Right atrium auricular region (tissue), 2 donors: ENCODE results near the gene UBE4B. TPM values are rescaled to one million over a fixed set of nuclear protein-coding genes. Genes with fewer than 3 reads are reported as not detected.

Experiments used
- DNase-seq: peaks from one replicate; pipeline ENCODE4 v3.0.0-alpha.2; 2019; ENCODE audit warnings: low spot score
- H3K27ac ChIP-seq, 2 donors: fragments of 200-600 bp; sonication (generic); 1 replicate in 1 of 2; 2 replicates in 1 of 2; pipeline ENCODE4 v1.5.1; 2016 to 2019
- H3K27me3 ChIP-seq, 2 donors: fragments of 200-600 bp; sonication (generic); one replicate each; pipeline versions ENCODE4 v1.5.1 to v1.6.0; 2017 to 2019
- H3K36me3 ChIP-seq: fragments of 200-600 bp; sonication (generic); one replicate; pipeline ENCODE4 v1.5.1; 2016
- H3K4me1 ChIP-seq, 2 donors: fragments of 200-600 bp; sonication (generic); one replicate each; pipeline versions ENCODE4 v1.5.1 to v1.6.0; 2017 to 2019
- H3K4me3 ChIP-seq, 2 donors: fragments of 200-600 bp; sonication (generic); 1 replicate in 1 of 2; 2 replicates in 1 of 2; pipeline ENCODE4 v1.5.1; 2017 to 2019; ENCODE audit warnings: mild to moderate bottlenecking in 1 of 2, moderate library complexity in 1 of 2
- H3K9me3 ChIP-seq, 2 donors: fragments of 200-600 bp; sonication (generic); one replicate each; pipeline ENCODE4 v1.5.1; 2019
- total RNA-seq, 2 donors: library from RNA; depleted of rRNA; stranded (reverse); fragments of >200 nt; gene quantifications; one replicate each; pipeline ENCODE4 v1.1.0, GENCODE V29; 2016
- TF ChIP-seq, protein P1 (sequence below), 2 donors: fragments of 200-600 bp; sonication (generic); IDR thresholded peaks; one replicate each; pipeline ENCODE4 v1.5.1; 2019; ENCODE audit warnings: antibody characterized with exemption in 2 of 2

Gene UBE4B
- total RNA-seq, 2 donors from 2014 or later = 50.2 to 71.3 TPM

DNA sequence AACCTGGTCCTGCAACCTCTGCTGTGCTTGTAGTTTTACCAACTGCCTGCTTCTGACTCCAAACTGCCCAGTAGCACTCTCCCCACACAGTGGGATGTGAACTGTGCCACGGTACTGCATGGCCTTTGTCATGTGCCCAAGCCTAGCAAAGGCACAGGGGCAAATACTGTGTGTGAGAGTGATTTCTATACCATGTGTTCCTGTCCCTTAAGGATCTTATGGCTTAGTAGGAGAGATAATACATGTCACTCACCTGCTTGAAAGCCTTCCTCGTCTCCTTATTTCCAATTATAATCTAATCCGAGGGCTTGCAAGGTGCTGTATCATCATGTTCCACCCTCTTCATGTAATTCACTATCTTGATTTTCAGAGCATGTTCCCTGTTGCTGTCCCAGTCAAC, 51.3 kb downstream of the UBE4B start:
- Histone ChIP-seq H3K36me3 (no peaks in the 10 kb centered on the region), H3K9me3 (no peaks in the 10 kb centered on the region), H3K27ac (no peak overlapping the region), H3K27me3 (no peaks in the 10 kb centered on the region), H3K4me1 (peaks cover 0 to 4% of the 10 kb centered on the region in 2 donors), H3K4me3 (no peak overlapping the region)
- no peak for DNase-seq
- TF ChIP-seq, protein P1, sequence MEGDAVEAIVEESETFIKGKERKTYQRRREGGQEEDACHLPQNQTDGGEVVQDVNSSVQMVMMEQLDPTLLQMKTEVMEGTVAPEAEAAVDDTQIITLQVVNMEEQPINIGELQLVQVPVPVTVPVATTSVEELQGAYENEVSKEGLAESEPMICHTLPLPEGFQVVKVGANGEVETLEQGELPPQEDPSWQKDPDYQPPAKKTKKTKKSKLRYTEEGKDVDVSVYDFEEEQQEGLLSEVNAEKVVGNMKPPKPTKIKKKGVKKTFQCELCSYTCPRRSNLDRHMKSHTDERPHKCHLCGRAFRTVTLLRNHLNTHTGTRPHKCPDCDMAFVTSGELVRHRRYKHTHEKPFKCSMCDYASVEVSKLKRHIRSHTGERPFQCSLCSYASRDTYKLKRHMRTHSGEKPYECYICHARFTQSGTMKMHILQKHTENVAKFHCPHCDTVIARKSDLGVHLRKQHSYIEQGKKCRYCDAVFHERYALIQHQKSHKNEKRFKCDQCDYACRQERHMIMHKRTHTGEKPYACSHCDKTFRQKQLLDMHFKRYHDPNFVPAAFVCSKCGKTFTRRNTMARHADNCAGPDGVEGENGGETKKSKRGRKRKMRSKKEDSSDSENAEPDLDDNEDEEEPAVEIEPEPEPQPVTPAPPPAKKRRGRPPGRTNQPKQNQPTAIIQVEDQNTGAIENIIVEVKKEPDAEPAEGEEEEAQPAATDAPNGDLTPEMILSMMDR (IDR thresholded peaks at IDR 0.05) = no peak

DNA sequence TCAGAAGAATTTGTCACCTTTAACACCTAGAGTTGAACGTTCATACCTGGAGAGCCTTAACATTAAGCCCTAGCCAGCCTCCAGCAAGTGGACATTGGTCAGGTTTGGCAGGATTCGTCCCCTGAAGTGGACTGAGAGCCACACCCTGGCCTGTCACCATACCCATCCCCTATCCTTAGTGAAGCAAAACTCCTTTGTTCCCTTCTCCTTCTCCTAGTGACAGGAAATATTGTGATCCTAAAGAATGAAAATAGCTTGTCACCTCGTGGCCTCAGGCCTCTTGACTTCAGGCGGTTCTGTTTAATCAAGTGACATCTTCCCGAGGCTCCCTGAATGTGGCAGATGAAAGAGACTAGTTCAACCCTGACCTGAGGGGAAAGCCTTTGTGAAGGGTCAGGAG, 52.3 kb downstream of the UBE4B start:
- no peaks in the 10 kb centered on the region for H3K9me3 ChIP-seq
- DNase-seq = no peak
- peaks cover 0 to 4% of the 10 kb centered on the region in 2 donors for H3K4me1 ChIP-seq
- TF ChIP-seq, protein P1 (IDR thresholded peaks at IDR 0.05) = no peak
- H3K4me3 ChIP-seq = no peak overlapping the region
- no peak overlapping the region for H3K27ac ChIP-seq
- no peaks in the 10 kb centered on the region for H3K27me3 ChIP-seq
- H3K36me3 ChIP-seq = no peaks in the 10 kb centered on the region

DNA sequence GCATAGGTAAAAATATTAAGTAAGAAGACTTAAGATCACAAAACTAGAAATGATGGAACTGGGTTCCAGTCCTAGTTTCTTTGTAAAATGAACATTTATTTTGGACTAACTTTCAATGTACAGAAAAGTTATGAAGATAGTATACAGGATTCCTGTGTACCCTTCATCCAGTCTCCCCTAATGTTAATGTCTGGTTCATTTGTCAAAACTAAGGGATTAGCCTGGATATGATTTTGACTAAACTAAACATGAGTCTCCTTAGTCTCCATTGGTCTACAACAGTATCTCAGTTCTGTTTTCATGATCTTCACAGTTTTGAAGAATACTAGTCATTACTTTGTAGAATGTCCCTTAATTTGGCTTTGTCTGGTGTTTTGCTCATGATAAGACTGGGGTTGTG, 54.5 kb downstream of the UBE4B start:
- H3K4me3 ChIP-seq = no peak overlapping the region
- no peaks in the 10 kb centered on the region for H3K27me3 ChIP-seq
- no peak overlapping the region for H3K27ac ChIP-seq
- H3K9me3 ChIP-seq = no peaks in the 10 kb centered on the region
- H3K4me1 ChIP-seq = peaks cover 0 to 4% of the 10 kb centered on the region in 2 donors
- no peaks in the 10 kb centered on the region for H3K36me3 ChIP-seq
- TF ChIP-seq, protein P1 (IDR thresholded peaks at IDR 0.05) = no peak
- DNase-seq = no peak

DNA sequence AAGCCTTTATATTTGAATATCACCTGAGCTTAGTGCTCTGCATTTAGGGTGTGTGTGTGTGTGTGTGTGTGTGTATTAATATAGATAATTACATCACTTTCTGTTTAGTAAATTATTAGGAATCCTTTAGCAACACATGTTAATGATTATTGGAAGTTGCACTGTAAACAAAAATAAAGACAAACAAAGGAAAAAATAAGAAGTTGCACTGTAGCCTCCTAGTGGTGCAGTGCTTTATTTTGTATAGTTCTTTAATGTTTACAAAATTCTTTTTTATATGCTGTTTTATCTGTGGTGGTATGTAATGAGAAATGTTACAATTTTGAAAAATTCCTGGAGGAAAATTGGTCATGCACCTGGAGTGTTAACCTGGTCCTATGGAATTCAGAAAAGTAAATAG, 69.2 kb downstream of the UBE4B start:
- H3K9me3 ChIP-seq = no peaks in the 10 kb centered on the region
- peaks cover 45% of the 10 kb centered on the region for H3K36me3 ChIP-seq
- no peaks in the 10 kb centered on the region for H3K27me3 ChIP-seq
- H3K4me3 ChIP-seq = no peak overlapping the region
- DNase-seq = no peak
- TF ChIP-seq, protein P1 (IDR thresholded peaks at IDR 0.05) = no peak
- H3K4me1 ChIP-seq = peaks cover 0 to 9% of the 10 kb centered on the region in 2 donors
- H3K27ac ChIP-seq = no peak overlapping the region

DNA sequence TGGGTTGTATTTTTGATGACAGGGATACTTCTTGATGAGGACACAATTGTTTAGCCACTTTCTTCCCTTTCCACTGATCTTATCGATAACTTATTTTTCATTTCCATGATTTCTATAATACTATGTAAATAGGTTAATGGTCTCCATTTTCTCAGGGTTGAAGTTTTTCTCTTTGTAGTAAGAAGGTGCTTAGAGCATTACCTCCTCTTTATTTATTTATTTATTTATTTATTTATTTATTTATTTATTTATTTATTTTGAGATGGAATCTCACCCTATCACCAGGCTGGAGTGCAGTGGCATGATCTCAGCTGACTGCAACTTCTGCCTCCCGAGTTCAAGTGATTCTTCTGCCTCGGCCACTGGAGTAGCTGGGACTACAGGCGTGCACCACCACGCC, 70.4 kb downstream of the UBE4B start:
- Histone ChIP-seq H3K36me3 (peaks cover 40% of the 10 kb centered on the region), H3K27me3 (no peaks in the 10 kb centered on the region), H3K27ac (no peak overlapping the region), H3K4me1 (peaks cover 0 to 16% of the 10 kb centered on the region in 2 donors), H3K9me3 (no peaks in the 10 kb centered on the region), H3K4me3 (no peak overlapping the region)
- TF ChIP-seq, protein P1 (IDR thresholded peaks at IDR 0.05) = no peak
- DNase-seq = no peak

DNA sequence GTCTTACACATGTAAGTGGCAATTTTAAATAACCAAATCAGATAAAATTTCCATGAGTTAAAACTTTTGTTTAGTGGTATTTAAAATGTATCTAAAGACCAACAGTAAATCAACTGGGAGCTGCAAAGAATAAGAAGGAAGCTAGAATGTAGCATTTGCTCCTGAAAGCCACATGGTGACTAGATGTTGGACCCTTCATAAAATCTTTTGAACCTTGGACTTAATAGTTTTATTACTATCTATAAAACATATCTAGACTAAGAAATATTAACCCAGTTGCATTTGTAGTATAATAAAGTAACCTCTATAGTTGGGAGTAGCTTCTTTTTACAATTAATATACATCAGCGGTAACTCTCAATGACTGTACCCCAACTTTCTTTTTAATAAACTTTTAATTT, 72.1 kb downstream of the UBE4B start:
- Histone ChIP-seq H3K27ac (peak overlapping the region; percentile 48 to 93), H3K36me3 (peaks cover 40% of the 10 kb centered on the region), H3K4me1 (peaks cover 0 to 30% of the 10 kb centered on the region in 2 donors), H3K9me3 (no peaks in the 10 kb centered on the region), H3K27me3 (no peaks in the 10 kb centered on the region), H3K4me3 (no peak overlapping the region)
- no peak for DNase-seq
- TF ChIP-seq, protein P1 (IDR thresholded peaks at IDR 0.05) = no peak
